Measurements from ENCODE around the gene CCDC89. TPM values are rescaled to one million over a fixed set of nuclear protein-coding genes. Genes with fewer than 3 reads are reported as not detected.

The CCDC89 gene
- total and polyA plus RNA-seq, 2 of the 13 experiments (the other 11 are each of a cell fraction or from before 2014, with no cell fraction given), result 0.13 to 0.38 TPM

DNA sequence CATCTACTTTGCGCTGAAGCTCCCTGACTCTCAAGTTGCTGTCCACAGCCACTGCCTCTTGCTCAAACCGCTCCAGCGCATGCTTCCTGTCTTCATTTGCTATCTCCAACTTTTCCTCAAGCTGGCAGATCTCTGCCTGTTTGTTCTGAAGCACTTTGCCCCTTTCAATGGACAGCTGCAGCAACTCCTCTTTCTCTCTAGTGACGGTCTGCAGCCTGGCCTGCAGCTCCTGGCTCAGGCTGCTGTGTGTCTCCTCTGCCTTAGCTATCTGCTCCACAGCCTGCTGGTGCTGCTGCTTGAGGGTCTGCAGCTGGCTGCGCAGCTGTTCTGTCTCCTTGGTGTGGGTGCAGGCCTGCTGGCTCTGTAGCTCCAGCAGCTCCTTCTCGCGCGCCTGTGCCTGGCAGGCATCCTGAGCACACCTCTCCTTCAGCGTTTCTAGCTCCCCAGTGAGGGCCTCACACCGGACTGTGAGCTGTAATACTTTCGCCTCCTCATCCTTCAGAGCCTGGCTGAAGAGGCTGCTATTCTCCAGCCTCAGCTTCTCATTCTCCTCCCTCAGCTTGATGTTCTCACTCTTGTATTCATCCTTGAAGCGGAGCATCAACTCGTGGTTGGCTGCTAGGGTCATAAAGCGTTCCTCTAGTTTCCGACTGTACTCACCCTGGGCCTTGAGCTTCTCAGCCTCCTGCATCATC lies 723 bp downstream of the CCDC89 start:
- Histone ChIP-seq H4K20me1 (ENCODE audit: insufficient read depth, low read length) (no peaks in the 10 kb centered on the region), H3K4me3 (replicated peaks in 1 of 3; ENCODE audit: insufficient read depth in 1 of 3, low read depth in 2 of 3, low read length in 3 of 3) (peak overlapping the region; percentile 20 to 69 (median 44); a peak in 5 of 6 replicates), H3K9me3 (ENCODE audit: low read length) (no peaks in the 10 kb centered on the region), H3K79me2 (ENCODE audit: insufficient read depth, low read length) (no peaks in the 10 kb centered on the region), H3K27me3 (ENCODE audit: control insufficient read depth in 1 of 2, insufficient read depth in 2 of 2, low read length in 2 of 2) (peaks cover 0 to 10% of the 10 kb centered on the region in 2 experiments; a peak in 1 of 5 replicates), H3K36me3 (replicated peaks in 1 of 2; ENCODE audit: control insufficient read depth in 1 of 2, insufficient read depth in 2 of 2, low read length in 2 of 2) (no peaks in the 10 kb centered on the region), H2AFZ (ENCODE audit: low read length) (peak overlapping the region; percentile 67), H3K4me2 (ENCODE audit: low read depth, low read length) (peak overlapping the region; percentile 92), H3K9ac (ENCODE audit: insufficient read depth, low read depth, low read length) (peak overlapping the region; percentile 14), H3K4me1 (ENCODE audit: insufficient read depth, low read length) (peaks cover 33% of the 10 kb centered on the region; the same call in 1 of the 2 replicates), H3K27ac (ENCODE audit: extremely low read length, insufficient read depth, low read length) (no peak overlapping the region)
- WGBS (ENCODE audit: low lambda C conversion rate), result 11% methylated on average over 11 of the region's 15 CpGs
- FAIRE-seq (peak; percentile 30), ATAC-seq (peak; percentile 79), DNase-seq (ENCODE audit: low spot score) (no peak)
- ChIA-PET CTCF (ENCODE audit: low intra/inter-chr PET ratio, low total read pairs) (no interaction called here), POLR2A (interaction anchor here (1.3 to 2.1 kb wide), 3 partner anchors 20 to 57 kb away, joined by 5 to 11 read pairs (median 6); partner anchors contain the start of genes CREBZF, TMEM126A and TMEM126B)
- in situ Hi-C loops (cut with HindIII; ENCODE audit: extremely low pct_ligation_motif_present, low pct_unique_long_range_greater_than_20kb) (no loop called here), intact Hi-C loops (cut with micrococcal nuclease; ENCODE audit: unreplicated experiment) (no loop called here)
- no TSS peak for BruUV-seq (replicated peaks)
- TF ChIP-seq HIVEP1 (CRISPR knock-in tag; IDR thresholded peaks at IDR 0.05), result peak; percentile 33; the same call in 1 of the 2 replicates
- TF ChIP-seq ZKSCAN1 (IDR thresholded peaks at IDR 0.05; ENCODE audit: low read length), result no peak
- no peak for TF ChIP-seq ZNF317 (CRISPR knock-in tag; IDR thresholded peaks at IDR 0.05)
- TF ChIP-seq, protein P1, sequence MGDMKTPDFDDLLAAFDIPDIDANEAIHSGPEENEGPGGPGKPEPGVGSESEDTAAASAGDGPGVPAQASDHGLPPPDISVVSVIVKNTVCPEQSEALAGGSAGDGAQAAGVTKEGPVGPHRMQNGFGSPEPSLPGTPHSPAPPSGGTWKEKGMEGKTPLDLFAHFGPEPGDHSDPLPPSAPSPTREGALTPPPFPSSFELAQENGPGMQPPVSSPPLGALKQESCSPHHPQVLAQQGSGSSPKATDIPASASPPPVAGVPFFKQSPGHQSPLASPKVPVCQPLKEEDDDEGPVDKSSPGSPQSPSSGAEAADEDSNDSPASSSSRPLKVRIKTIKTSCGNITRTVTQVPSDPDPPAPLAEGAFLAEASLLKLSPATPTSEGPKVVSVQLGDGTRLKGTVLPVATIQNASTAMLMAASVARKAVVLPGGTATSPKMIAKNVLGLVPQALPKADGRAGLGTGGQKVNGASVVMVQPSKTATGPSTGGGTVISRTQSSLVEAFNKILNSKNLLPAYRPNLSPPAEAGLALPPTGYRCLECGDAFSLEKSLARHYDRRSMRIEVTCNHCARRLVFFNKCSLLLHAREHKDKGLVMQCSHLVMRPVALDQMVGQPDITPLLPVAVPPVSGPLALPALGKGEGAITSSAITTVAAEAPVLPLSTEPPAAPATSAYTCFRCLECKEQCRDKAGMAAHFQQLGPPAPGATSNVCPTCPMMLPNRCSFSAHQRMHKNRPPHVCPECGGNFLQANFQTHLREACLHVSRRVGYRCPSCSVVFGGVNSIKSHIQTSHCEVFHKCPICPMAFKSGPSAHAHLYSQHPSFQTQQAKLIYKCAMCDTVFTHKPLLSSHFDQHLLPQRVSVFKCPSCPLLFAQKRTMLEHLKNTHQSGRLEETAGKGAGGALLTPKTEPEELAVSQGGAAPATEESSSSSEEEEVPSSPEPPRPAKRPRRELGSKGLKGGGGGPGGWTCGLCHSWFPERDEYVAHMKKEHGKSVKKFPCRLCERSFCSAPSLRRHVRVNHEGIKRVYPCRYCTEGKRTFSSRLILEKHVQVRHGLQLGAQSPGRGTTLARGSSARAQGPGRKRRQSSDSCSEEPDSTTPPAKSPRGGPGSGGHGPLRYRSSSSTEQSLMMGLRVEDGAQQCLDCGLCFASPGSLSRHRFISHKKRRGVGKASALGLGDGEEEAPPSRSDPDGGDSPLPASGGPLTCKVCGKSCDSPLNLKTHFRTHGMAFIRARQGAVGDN (CRISPR knock-in tag; IDR thresholded peaks at IDR 0.05), result peak; percentile 59
- peak; percentile 28 for TF ChIP-seq XRCC5 (optimal IDR thresholded peaks at IDR 0.05; ENCODE audit: low read length)
- TF ChIP-seq, protein P2, sequence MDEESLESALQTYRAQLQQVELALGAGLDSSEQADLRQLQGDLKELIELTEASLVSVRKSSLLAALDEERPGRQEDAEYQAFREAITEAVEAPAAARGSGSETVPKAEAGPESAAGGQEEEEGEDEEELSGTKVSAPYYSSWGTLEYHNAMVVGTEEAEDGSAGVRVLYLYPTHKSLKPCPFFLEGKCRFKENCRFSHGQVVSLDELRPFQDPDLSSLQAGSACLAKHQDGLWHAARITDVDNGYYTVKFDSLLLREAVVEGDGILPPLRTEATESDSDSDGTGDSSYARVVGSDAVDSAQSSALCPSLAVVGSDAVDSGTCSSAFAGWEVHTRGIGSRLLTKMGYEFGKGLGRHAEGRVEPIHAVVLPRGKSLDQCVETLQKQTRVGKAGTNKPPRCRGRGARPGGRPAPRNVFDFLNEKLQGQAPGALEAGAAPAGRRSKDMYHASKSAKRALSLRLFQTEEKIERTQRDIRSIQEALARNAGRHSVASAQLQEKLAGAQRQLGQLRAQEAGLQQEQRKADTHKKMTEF (CRISPR knock-in tag; IDR thresholded peaks at IDR 0.05), result no peak
- TF ChIP-seq HMG20A (CRISPR knock-in tag; IDR thresholded peaks at IDR 0.05; ENCODE audit: borderline replicate concordance), result no peak
- TF ChIP-seq, protein P3, sequence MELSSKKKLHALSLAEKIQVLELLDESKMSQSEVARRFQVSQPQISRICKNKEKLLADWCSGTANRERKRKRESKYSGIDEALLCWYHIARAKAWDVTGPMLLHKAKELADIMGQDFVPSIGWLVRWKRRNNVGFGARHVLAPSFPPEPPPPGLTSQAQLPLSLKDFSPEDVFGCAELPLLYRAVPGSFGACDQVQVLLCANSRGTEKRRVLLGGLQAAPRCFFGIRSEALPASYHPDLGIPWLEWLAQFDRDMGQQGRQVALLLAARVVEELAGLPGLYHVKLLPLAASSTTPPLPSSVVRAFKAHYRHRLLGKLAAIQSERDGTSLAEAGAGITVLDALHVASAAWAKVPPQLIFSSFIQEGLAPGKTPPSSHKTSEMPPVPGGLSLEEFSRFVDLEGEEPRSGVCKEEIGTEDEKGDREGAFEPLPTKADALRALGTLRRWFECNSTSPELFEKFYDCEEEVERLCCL (CRISPR knock-in tag; IDR thresholded peaks at IDR 0.05; ENCODE audit: borderline replicate concordance), result no peak
- TF ChIP-seq POLR2AphosphoS5 (IDR thresholded peaks at IDR 0.05; ENCODE audit: low read depth, low read length), result no peak
- TF ChIP-seq, protein P4, sequence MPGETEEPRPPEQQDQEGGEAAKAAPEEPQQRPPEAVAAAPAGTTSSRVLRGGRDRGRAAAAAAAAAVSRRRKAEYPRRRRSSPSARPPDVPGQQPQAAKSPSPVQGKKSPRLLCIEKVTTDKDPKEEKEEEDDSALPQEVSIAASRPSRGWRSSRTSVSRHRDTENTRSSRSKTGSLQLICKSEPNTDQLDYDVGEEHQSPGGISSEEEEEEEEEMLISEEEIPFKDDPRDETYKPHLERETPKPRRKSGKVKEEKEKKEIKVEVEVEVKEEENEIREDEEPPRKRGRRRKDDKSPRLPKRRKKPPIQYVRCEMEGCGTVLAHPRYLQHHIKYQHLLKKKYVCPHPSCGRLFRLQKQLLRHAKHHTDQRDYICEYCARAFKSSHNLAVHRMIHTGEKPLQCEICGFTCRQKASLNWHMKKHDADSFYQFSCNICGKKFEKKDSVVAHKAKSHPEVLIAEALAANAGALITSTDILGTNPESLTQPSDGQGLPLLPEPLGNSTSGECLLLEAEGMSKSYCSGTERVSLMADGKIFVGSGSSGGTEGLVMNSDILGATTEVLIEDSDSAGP (CRISPR knock-in tag; IDR thresholded peaks at IDR 0.05; ENCODE audit: borderline replicate concordance), result peak; percentile 47; the same call in 1 of the 2 replicates
- TF ChIP-seq, protein P5, sequence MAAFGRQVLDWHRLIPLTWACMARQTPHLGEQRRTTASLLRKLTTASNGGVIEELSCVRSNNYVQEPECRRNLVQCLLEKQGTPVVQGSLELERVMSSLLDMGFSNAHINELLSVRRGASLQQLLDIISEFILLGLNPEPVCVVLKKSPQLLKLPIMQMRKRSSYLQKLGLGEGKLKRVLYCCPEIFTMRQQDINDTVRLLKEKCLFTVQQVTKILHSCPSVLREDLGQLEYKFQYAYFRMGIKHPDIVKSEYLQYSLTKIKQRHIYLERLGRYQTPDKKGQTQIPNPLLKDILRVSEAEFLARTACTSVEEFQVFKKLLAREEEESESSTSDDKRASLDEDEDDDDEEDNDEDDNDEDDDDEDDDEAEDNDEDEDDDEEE (CRISPR knock-in tag; IDR thresholded peaks at IDR 0.05), result peak; percentile 43; the same call in 1 of the 2 replicates

Measured in HepG2 (cell line).